Stimulated activated CD4-positive, alpha-beta T cell treated with anti-CD3 and anti-CD28 coated beads, Interleukin-2, amount 100 ng/mL, for 24 hours (primary cell): ENCODE results near the gene GATAD2A.
"Not testable (repeated sequence)": the region's sequence is repeated elsewhere in the genome, so short reads cannot be mapped to it uniquely, and the experiment has no call there.

Source experiments
- DNase-seq, 2 donors: peaks; one replicate each; pipeline ENCODE4 v3.0.0-alpha.2; 2020

The GATAD2A gene

DNA sequence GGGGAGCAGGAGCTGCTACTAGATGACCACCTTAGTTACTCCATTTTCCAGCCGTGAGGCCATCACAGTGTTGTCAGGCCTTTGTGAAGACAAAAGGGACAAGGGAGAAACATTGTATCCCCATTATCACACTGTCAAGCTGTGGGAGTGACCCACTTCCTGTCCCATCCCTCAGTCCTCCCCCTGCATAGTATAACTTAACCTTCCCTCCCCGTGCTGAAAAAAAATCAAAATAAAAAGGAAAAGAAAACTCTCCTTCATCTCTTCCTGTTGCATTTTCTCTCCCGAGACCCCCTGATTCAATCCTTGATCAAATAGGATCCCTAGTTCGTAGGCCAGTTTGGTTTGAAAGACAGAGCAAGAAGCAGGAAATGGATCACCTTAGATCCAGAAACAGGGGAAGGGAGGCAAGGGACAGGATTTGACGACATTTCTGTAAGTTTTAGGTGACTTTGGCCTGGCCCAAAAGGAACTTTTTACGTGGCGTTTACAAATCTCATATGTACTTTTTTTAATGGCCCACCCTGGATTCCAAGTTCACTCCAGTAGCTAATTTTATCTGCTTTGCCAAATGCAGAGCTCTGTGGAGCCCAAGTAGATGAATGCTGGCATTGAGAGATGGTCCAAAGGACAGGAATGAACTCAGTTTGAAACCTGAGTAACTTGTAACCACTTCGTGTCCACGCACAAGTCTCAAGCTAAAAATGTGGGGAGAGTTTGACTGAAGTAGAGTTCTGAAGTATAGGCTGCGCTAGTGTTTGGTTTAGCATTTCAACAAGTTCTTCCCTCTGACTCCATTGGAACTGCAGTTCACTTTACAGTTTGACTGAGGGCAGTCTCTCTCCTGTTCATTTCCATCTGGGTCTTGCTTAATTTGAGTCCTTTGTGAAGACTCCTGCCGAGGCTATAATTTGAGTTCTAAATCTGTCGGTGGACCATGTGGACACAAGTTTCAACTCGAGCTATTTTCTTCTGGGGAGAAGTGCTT, 16.6 kb upstream of the GATAD2A start:
- DNase-seq: no peak

DNA sequence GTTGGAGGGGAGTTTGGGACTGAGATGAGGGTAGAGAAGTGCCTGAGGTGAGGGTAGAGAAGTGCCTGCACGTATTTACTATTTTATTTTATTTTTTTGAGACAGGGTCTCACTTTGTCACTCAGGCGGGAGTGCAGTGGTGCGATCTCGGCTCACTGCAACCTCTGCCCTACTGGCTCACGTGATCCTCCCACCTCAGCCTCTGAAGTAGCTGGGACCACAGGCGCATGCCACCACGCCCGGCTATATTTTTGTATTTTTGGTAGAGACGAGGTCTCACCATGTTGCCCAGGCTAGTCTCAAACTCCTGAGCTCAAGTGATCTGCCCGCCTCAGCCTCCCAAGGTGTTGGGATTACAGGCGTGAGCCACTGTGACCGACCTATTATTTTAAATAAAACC, 15.8 kb upstream of the GATAD2A start:
- not testable (repeated sequence) for DNase-seq

DNA sequence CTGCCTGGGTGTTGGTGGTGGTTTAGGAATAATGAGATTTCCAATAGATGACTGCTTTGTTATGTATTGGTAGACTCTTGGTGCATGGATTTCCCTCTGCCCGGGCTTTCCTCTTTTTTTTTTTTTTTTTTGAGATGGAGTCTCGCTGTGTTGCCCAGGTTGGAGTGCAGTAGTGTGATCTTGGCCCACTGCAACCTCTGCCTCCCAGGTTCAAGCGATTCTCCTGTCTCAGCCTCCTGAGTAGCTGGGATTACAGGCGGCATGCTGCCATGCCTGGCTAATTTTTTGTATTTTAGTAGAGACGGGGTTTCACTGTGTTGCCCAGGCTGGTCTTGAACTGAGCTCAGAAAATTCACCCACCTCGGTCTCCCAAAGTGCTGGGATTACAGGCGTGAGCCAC, 11.1 kb upstream of the GATAD2A start:
- DNase-seq: not testable (repeated sequence)

DNA sequence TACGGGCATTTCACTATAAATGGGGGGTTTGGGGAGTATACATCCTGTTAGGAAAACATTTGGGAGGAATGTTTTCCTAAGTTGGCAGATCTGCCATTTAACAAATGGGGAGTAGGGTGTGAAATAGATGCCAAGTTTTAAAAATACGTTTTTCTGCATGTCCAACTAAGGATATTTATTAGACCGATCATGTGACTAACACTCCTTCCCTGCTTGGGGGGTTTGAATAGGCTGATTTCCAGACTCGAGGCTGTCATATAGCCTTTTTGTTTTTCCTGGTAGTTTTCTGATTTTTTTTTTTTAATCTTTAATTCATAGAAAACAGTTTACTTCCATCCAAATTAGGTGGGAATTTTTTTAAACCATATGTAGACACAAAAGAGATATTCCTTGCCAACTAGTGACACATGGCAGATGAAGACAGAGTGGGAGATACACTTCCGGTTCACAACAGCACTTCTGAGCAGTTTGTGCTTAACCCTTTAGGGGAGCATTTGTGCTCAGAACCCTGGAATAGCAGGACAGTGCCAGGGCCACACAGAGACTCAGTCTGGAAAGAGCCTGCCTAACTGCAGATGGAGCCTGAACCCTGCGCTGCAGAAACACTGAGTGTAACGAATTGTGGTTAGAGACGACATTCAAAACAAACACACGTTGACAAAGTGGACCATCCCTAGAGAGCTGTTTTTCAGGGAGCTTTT, 5.6 kb upstream of the GATAD2A start:
- no peak for DNase-seq

DNA sequence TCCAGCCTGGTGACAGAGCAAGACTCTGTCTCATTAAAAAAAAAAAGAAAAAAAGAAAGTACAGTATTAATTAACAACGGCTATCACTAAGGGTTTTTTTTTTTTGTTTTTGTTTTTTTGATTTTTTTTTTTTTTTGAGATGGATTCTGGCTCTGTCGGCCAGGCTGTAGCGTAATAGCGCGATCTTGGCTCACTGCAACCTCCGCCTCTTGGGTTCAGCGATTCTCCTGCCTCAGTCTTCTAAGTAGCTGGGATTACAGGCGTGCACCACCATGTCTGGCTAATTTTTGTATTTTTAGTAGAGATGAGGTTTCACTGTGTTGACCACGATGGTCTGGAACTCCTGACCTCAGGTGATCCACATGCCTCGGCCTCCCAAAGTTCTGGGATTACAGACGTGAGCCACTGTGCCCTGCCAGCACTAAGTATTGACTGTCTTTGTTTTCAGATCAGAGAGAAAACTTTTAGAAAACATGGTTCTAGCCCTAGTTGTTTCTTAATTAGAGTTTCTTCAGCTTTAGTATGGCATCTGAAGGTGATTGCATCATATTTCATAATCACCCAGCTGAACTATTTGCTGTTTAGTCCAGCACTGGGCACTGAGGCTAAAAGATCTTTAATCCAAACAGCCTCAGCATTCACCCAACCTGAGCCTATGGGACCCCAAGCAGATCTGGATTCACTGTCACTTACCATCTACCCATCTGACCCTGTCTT, 2.7 kb upstream of the GATAD2A start:
- no peak for DNase-seq

DNA sequence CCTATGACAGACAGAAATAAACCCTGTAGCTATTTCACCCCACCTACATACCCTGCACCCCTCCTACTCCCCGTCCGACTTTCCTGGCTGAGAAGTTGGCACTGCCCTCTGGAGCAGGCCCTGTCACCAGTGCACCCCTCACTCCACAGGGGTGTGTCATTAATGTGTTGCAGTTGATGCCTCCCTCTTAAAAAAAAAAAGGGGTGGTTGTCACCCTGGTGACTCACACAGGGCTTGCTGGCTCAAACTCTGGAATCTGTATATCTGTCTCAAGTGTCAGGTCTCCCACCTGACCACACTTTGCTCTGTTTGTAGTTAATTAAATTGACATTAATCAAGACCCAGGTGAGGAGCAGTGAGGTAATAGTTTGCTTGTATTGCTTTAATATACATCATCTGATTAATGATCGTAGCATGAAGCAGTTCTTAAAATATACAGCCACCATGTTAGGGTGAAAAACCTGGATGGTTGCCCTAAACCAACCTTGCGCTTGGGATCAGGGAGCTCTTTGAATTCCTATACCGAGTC, 2.0 kb upstream of the GATAD2A start:
- DNase-seq: no peak

DNA sequence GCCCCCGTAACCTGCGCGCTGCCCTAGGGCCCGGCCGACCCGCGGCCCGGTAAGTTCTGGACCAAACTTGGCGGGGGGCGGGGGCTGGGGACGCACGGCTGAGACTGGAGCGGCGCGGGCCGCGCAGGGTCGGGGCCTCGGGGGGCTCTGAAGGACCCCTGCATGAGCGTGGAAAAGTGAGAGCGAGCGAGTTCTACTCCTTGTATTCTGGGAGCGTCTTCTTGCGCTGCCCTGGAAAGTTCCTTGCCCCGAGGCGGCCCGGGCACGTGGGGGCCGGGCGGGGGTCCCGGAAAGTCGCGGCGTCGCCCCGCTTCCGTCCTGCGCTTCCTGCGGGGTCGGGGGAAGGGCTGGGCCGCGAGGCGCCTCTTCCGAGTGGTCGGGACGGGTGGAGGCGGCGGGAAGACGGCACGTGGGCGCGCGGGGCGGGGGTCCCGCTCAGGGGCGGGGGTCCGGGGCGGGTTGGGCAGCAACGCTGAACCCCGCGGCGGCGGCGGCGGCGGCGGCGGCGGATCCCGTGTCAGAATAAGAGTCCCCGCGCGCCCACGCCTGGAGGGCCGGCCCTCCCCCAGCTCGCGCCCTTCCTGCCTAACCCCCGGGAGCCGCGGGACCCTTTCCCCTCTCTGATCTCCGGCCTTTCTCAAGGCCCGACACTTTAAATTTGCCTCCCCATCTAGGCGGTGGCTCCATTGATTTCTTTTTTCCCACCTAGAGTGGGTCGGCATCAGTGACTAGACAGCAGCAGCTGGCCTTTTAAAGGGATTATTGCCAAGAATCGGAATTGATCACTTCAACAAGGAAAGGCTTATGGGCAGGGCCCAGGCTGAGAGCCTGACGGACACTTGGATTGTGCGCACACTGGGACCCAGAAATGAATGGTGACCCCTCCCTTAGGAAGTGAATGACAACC, 749 bp downstream of the GATAD2A start:
- DNase-seq: peak; percentile 66 to 71

DNA sequence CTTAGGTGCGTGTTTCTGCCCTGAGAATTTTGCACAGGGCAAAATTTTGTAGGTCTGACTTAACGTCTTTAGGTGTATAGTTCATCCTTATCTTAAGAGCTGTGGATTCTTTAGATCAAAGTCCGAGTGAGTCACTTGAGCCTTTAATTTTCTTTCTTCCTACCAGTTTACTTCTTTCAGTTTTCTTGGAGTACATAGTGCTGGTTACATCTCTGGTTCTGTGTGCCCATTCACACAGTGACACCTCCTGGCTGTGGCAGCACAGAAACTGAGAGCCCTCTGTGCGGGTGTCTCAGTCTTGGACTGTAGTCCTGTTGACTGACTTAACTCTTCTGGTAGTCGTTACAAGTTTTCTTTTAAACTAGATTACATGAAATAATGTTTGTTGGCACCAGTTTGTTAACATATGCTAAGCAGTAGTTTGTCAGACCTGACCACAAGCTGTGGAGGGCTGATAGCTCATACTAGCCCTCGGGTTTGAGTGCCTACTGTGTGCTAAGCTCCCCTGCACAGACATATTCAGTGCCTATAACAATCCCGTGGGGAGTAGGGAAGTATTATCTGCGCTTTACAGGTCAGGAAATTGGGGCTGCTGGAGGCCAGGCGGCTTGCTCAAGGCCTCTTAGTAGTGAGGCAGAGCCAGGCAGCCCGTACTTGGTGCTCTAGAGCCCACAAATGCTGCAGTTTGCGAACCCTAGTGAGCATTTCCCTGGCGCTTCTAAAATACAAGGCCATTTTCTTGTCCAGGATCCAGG, 1.6 kb downstream of the GATAD2A start:
- peak; percentile 58 to 61 for DNase-seq

DNA sequence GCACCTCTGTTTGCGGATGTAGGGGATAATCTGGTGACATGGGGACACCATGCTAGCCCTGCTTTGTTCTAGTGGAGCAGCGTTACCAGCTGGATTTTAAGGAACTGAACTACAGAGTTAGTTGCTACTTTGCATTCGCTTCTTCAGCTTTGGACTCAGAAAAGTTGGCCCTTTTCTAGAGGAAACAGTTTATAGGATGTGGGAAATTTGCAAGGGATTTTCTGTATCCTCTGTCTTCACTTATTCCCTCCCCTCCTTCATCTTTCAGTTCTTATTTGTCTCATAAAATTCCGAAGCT, 2.1 kb downstream of the GATAD2A start:
- DNase-seq: no peak

DNA sequence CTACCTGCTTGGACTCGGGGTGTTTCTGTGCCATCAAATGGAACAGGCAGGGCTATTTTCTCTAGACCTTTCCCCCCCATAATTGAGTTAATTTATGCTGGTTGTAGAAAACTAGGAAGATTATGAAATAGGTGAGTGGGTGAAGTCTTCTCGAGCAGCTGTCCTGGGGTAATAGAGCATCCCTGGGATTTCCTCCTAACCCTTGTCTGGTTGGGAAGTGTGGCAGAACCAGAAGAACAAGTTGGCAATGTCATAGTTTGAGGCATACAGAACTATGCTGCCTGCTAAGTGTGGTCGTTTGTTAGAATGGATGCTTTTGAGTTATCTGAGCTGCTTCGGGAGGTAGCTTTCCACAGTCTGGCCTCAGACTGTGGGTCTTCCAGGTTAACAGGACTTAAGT, 3.7 kb downstream of the GATAD2A start:
- DNase-seq: no peak

DNA sequence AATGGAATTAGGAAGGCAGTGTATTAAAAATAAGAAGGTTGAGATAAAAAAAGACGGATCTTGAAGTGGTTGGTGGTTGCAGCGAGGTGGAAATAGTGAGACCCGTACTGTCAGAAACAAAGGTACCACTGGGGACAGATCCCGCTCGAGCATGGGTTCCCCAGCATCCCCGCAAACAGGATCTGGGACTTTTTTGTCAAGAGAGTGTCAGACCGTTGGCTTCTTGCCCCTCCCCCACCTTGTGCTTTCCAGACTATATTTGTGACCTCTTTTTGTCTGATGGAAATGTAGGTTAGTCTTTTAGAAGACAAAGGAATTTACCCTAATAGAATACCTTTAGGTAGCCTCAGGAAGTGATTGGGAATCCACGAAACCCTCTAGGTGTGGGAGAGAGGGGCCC, 4.2 kb downstream of the GATAD2A start:
- DNase-seq: no peak

DNA sequence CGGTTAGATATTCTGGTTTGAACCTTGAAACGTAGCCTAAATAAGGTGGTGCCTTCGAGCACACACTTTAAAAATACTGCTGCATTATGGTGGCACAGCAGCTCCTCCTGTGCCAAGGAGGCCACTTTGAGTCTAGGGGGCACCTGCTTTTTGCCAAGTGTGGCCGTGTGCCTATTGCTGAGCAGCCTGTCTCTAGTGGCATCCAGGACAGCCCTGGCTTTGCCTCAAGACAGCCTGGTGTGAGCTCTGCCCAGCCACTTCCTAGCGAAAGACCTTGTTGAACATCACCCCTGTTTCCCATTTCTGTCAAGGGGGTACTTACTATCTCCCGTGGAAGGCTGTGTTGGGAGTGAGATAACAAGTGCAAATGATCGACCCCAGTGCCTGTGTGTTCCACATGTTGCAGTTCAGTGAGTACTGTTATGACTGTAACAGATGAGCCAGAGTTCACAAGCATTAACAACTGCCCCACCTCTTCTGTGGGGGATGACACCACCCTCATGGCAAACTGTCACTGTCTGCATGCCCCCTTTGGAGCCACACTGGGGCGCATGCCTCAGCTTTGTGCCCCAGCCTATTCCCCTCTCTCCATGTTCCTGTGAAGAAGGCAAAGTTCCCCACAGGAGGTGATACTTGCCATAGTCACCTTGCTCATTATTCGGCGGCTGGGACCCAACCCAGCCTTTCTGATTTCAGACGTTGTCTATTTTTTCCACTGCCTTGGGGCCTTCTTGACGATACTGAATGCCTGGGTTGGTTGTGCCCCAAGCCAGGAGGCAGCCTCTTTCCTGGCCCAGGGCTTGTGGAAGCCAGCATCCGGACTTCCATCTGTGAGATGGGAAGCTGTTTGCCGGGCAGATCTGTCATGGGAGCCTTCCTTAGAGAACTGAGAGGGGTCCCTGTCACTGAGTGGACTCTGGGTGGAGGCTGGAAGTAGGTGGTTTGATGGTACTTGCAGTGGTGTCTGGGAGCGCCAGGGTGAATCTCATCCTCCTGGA, 5.4 kb downstream of the GATAD2A start:
- peak; percentile 33 to 55 for DNase-seq

DNA sequence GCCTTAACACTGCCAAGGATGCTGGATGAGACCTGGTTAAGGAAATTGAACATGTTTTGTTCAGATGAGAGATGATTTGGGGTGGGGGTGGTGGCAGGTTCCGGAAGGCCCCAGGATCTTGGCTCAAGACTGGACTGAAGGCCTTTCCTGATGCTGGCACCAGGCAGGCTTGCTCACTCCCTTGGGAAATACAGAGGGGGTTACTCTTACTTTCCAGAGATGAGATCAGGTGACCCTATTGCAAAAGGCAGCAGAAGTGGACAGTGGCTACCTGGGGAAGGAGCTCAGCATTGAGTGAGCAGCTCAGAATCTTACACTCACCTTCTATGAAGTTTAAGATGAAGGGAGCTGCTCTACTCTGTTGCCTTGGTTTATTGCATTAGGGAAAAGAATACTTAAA, 10.8 kb downstream of the GATAD2A start:
- DNase-seq: no peak

DNA sequence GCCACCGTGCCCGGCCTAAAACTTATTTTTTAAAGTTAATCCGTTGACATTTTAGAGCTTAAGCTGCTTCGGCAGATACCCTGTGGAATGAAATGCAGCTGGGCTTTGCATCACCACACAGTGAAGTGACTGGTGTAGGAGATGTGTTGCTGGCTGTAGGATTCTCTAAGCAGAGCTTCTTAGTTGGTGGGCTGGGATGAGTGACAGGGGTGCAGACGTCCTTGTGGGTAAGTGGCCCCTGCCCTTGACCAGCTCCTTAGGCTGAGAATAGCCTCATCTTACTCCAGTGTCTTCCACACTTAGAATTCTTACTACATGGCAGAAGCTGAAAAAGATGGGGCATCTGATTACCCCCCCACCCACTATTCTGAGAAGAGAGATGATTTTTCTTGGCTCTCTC, 11.6 kb downstream of the GATAD2A start:
- no peak for DNase-seq

DNA sequence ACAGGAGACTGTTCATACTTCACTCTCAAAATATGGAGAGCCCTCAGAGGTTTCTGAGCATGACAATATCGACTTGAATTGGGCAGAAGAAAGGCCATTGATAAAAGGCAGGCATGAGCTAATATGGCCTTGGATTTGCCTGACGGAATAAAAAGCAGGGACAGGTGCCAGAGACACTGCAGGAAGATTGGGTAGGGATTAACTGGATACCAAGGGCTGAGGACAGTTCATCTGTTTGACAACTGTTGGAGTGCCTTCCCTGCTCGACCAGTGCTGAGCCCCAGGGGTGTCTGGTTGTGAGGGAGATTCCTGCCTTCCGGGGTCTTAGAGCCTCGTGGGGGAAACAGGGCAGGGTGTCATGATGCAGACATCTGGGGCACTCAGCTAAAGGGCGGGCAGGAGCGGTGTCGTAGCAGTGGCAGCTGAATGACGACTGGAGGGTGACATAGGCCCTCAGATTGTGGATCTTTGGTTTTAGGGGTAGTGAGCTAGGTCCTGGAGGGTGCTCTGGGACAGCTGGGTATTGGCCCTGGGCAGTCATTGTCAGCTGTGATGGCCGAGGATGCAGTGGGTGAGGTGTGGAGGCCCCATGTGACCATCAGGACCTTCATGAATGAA, 12.3 kb downstream of the GATAD2A start:
- DNase-seq: no peak

DNA sequence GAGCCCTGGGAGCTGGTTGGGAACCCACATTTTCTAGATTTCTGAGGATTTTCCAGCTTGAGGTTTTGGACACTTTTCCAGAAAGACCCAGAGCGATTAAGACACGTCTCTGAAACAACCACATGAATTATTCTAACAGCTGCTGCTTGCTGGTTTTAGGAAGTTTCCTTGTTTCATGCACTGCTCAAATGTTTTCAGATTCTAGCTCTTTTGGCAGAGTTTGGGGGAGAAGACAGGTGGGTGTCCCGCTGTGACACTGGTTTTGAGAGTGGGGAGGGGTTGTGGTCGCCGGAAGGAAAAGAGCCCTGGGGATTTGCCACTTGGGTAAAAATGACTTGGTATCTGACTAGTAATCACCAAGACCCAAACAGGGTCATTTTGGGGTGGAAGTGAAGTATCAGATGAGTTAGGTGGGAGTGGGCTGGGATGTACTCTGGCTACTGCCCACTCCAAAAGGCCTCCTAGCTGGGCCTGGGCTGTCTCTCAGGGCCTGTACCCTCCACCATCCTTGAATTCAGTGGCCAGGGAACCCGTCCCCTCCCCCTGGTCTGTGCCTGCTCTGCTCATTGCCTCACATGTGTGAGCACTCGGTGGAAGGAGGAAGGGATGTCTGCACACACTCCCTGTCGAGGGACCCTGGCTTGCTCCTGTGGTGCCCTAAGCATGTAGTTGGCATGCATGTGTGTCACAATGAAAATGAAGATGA, 13.2 kb downstream of the GATAD2A start:
- DNase-seq: no peak

DNA sequence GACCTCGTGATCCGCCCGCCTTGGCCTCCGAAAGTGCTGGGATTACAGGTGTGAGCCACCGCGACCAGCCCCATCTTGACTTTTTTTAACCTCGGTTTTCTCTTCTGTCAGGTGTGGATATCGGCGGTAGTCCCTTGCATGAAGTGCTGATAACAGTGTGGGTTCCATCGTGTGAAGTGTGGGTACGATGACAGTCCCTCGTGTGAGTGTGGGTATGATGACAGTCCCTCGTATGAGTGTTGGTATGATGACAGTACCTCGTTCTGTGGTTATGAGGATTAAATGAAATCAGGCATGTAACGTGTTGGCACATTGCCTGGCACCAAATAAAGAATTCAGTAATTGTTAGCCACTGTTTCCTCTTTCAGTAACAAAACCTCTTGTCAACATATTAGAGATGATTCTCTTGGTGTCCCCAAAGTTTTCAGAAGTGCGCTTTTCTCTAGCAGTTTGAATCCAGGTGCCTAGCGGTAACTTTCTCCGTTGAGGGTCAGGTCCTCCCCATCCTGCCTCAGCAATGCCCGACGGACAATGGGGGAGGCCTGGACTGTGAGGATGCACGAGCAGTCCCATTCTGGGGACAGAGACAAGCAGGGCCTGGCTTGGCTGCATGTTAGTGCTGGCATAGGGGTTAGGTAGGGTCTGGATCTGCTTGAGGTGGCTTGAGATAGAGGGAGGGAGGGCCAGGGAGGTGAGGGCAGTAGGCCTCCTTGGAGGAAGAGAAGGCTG, 15.3 kb downstream of the GATAD2A start:
- no peak for DNase-seq

DNA sequence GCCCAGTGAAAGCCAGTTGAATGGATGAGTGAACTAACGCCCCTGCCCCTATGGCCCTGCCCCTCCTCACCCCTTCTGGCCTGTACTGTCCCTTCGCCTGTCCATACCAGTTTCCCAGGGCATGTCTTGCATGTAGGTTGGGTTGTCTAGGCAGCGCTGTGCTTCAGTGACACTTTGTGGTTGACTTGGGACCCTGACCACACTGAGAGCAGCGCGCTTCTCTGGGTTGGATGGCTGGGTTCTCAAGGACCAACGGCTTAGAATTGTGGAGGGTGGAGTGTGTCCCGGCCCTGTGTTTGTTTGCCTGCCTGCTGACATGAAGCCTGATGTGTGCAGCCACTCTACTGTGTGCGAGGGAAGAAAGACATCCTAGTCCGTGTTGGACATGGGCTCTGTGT, 15.8 kb downstream of the GATAD2A start:
- DNase-seq: no peak
